Measurements from ENCODE around the gene RPTOR.

The RPTOR gene

GRCh38 chr17:80773243-80773991, 228.8 kb downstream of the RPTOR start:
- DNase-seq, result no peak

- no peak for DNase-seq
These were observed 229.5 kb downstream of the RPTOR start for GRCh38 chr17:80774146-80774545.

- no peak for DNase-seq
These were observed 230.1 kb downstream of the RPTOR start for GRCh38 chr17:80774643-80775281.

GRCh38 chr17:80775863-80776262, 231.2 kb downstream of the RPTOR start:
- no peak for DNase-seq

GRCh38 chr17:80777274-80777673, 232.6 kb downstream of the RPTOR start:
- no peak for DNase-seq

GRCh38 chr17:80778716-80779115, 234.1 kb downstream of the RPTOR start:
- no peak for DNase-seq

- DNase-seq, result no peak
These were observed 234.7 kb downstream of the RPTOR start for GRCh38 chr17:80779336-80779735.

- DNase-seq, result no peak
These were observed 235.3 kb downstream of the RPTOR start for GRCh38 chr17:80779961-80780380.

- DNase-seq, result no peak
These were observed 236.0 kb downstream of the RPTOR start for GRCh38 chr17:80780381-80781198.

GRCh38 chr17:80781211-80781610, 236.6 kb downstream of the RPTOR start:
- DNase-seq, result no peak

GRCh38 chr17:80781807-80782277, 237.2 kb downstream of the RPTOR start:
- no peak for DNase-seq

- peak; percentile 45 to 46 for DNase-seq
These were observed 238.1 kb downstream of the RPTOR start for GRCh38 chr17:80782536-80783427.

GRCh38 chr17:80783486-80783885, 238.8 kb downstream of the RPTOR start:
- DNase-seq, result no peak

GRCh38 chr17:80783971-80784370, 239.3 kb downstream of the RPTOR start:
- DNase-seq, result no peak

- peak; percentile 36 to 42 for DNase-seq
These were observed 241.0 kb downstream of the RPTOR start for GRCh38 chr17:80785477-80786178.

GRCh38 chr17:80786470-80786869, 241.8 kb downstream of the RPTOR start:
- DNase-seq, result no peak

GRCh38 chr17:80786887-80787286, 242.2 kb downstream of the RPTOR start:
- DNase-seq, result no peak

GRCh38 chr17:80787881-80788280, 243.2 kb downstream of the RPTOR start:
- no peak for DNase-seq

GRCh38 chr17:80789356-80789902, 244.8 kb downstream of the RPTOR start:
- DNase-seq, result no peak

- DNase-seq, result no peak
These were observed 245.6 kb downstream of the RPTOR start for GRCh38 chr17:80790021-80790765.
